Spleen (tissue), 11 donors: ENCODE results near the gene KREMEN1. TPM values are rescaled to one million over a fixed set of nuclear protein-coding genes. Genes with fewer than 3 reads are reported as not detected.

ENCODE experiments used
- DNase-seq: peaks from one replicate; pipeline ENCODE4 v3.0.0-alpha.2; 2020
- H3K27ac ChIP-seq, 8 donors: fragments of 200-600 bp; sonication (generic) in 7 of 8; 1 replicate in 4 of 8; 2 replicates in 4 of 8; pipeline versions ENCODE4 v1.5.0 to v1.8.0; 2016 to 2021; ENCODE audit warnings: inconsistent platforms in 4 of 8, mild to moderate bottlenecking in 4 of 8, moderate library complexity in 1 of 8
- H3K27me3 ChIP-seq, 7 donors: fragments of 200-600 bp; sonication (generic) in 6 of 7; replicated peaks in 1 of 7; 1 replicate in 4 of 7; 2 replicates in 3 of 7; pipeline versions ENCODE4 v1.5.0 to v1.8.0; 2016 to 2021; ENCODE audit warnings: inconsistent platforms in 3 of 7, mild to moderate bottlenecking in 1 of 7
- H3K36me3 ChIP-seq, 6 donors: fragments of 200-600 bp; sonication (generic) in 5 of 6; 1 replicate in 4 of 6; 2 replicates in 2 of 6; pipeline versions ENCODE4 v1.5.0 to v1.8.0; 2016 to 2021; ENCODE audit warnings: inconsistent platforms in 2 of 6
- H3K4me1 ChIP-seq, 6 donors: fragments of 200-600 bp; sonication (generic) in 5 of 6; 1 replicate in 3 of 6; 2 replicates in 3 of 6; pipeline versions ENCODE4 v1.5.0 to v1.8.0; 2016 to 2021; ENCODE audit warnings: inconsistent platforms in 3 of 6
- H3K4me3 ChIP-seq, 8 donors: fragments of 200-600 bp; sonication (generic) in 7 of 8; 1 replicate in 4 of 8; 2 replicates in 4 of 8; pipeline versions ENCODE4 v1.5.0 to v1.8.0; 2016 to 2021; ENCODE audit warnings: inconsistent platforms in 4 of 8, mild to moderate bottlenecking in 4 of 8, moderate library complexity in 2 of 8
- H3K9me3 ChIP-seq, 8 donors: fragments of 200-600 bp; sonication (generic) in 7 of 8; 1 replicate in 4 of 8; 2 replicates in 4 of 8; pipeline versions ENCODE4 v1.5.0 to v1.8.0; 2016 to 2021; ENCODE audit warnings: inconsistent platforms in 4 of 8
- CTCF ChIP-seq, 11 experiments: fragments of 200-600 bp in 7 of 11; fragments of 450-650 bp in 4 of 11; sonication (generic) in 4 of 11; IDR thresholded peaks in 8 of 11; conservative IDR thresholded peaks in 3 of 11; 1 replicate in 7 of 11; 2 replicates in 4 of 11; pipeline versions ENCODE4 v1.4.0 to v1.8.0; 2016 to 2021; ENCODE audit warnings: antibody characterized with exemption in 11 of 11, inconsistent platforms in 4 of 11, mild to moderate bottlenecking in 1 of 11
- POLR2A ChIP-seq, 3 donors: fragments of 450-650 bp; IDR thresholded peaks; one replicate each; pipeline ENCODE4 v1.5.1; 2017; ENCODE audit warnings: antibody characterized with exemption in 3 of 3, mild to moderate bottlenecking in 1 of 3
- POLR2AphosphoS5 ChIP-seq, 3 donors: sonication (generic); formaldehyde crosslinking; IDR thresholded peaks; one replicate each; pipeline ENCODE4 v1.5.1; 2017; ENCODE audit warnings: antibody characterized with exemption in 3 of 3
- WGBS, 5 donors: extraction: QIAGEN DNeasy Blood & Tissue Kit in 3 of 5; methylation state at CpG; one replicate each; pipeline versions ENCODE4 v1.1.5 to v1.1.7; 2013 to 2018; 5-methylcytosine and 5-hydroxymethylcytosine counted together
- intact Hi-C: fragments of 100-400 bp; cut with DNase I; formaldehyde crosslinking; loops from one replicate; pipeline ENCODE4 v1.15.0; 2023; ENCODE audit warnings: low total_unique reads
- polyA plus RNA-seq, 3 donors: library from polyadenylated mRNA; stranded (reverse); fragments of 200-250 nt; gene quantifications; one replicate each; pipeline ENCODE4 v1.2.1, GENCODE V29; 2013
- total RNA-seq, 7 donors: library from RNA; depleted of rRNA in 3 of 7; stranded (reverse); fragments of >200 nt in 3 of 7; fragmentation: NEBNext Ultra II Directional in 4 of 7; extraction: Animal tissue kit (Norgen Biotek cat#: 25700) in 4 of 7; gene quantifications; one replicate each; pipeline versions ENCODE4 v1.1.0 to v1.2.1, GENCODE V29; 2016 to 2021
- donor health status: healthy with polysubstance abuse.
- donor health status: DM: no; HTN: no; CAD: no; lungs with moderate emphysema.
- donor health status: DM: no; HTN: no; CAD: no.
- donor health status: Bipolar disorder and iron deficiency.
- donor health status: healthy.
- donor health status: DM: no; HTN: no; CAD: no.
- donor health status: DM: yes; HTN: yes; CAD: no.

The KREMEN1 gene
- total and polyA plus RNA-seq, 10 donors: 1.5 to 41.3 (median 25.1) TPM

GRCh38 chr22:29113319-29113718 lies 40.5 kb downstream of the KREMEN1 start:
- H3K27ac ChIP-seq: no peak overlapping the region
- no peaks in the 10 kb centered on the region for H3K9me3 ChIP-seq
- intact Hi-C loops: no loop called here
- H3K27me3 ChIP-seq: no peaks in the 10 kb centered on the region
- TF ChIP-seq CTCF (IDR thresholded peaks at IDR 0.05 in 8 of 11, conservative IDR thresholded peaks at IDR 0.05 in 3 of 11) (no peak), POLR2A (IDR thresholded peaks at IDR 0.05) (no peak), POLR2AphosphoS5 (IDR thresholded peaks at IDR 0.05) (no peak)
- no peak overlapping the region for H3K4me3 ChIP-seq
- no peak for DNase-seq
- peaks cover 0 to 4% (median 0%) of the 10 kb centered on the region in 6 donors for H3K36me3 ChIP-seq
- no peaks in the 10 kb centered on the region for H3K4me1 ChIP-seq
- WGBS, 5 donors: 86 to 98% (median 91%) methylated on average over 4 of the region's 4 CpGs

GRCh38 chr22:29114392-29114791 lies 41.6 kb downstream of the KREMEN1 start:
- intact Hi-C loops: no loop called here
- H3K4me3 ChIP-seq: no peak overlapping the region
- DNase-seq: no peak
- WGBS, 5 donors: 57 to 82% (median 68%) methylated on average over 4 of the region's 4 CpGs
- H3K27me3 ChIP-seq: no peaks in the 10 kb centered on the region
- H3K27ac ChIP-seq: no peak overlapping the region
- TF ChIP-seq POLR2AphosphoS5 (IDR thresholded peaks at IDR 0.05) (no peak), CTCF (IDR thresholded peaks at IDR 0.05 in 8 of 11, conservative IDR thresholded peaks at IDR 0.05 in 3 of 11) (no peak), POLR2A (IDR thresholded peaks at IDR 0.05) (no peak)
- no peaks in the 10 kb centered on the region for H3K4me1 ChIP-seq
- H3K36me3 ChIP-seq: no peaks in the 10 kb centered on the region
- no peaks in the 10 kb centered on the region for H3K9me3 ChIP-seq

GRCh38 chr22:29115682-29116288 lies 43.0 kb downstream of the KREMEN1 start:
- peaks cover 0 to 6% (median 0%) of the 10 kb centered on the region in 8 donors for H3K9me3 ChIP-seq
- H3K4me3 ChIP-seq: no peak overlapping the region
- no peak for DNase-seq
- WGBS, 5 donors: 86 to 93% (median 90%) methylated on average over 2 of the region's 2 CpGs
- no peaks in the 10 kb centered on the region for H3K27me3 ChIP-seq
- peak overlapping the region in 1 of 8 donors; percentile 86 for H3K27ac ChIP-seq
- intact Hi-C loops: no loop called here
- H3K4me1 ChIP-seq: no peaks in the 10 kb centered on the region
- TF ChIP-seq POLR2AphosphoS5 (IDR thresholded peaks at IDR 0.05) (no peak), POLR2A (IDR thresholded peaks at IDR 0.05) (no peak), CTCF (IDR thresholded peaks at IDR 0.05 in 8 of 11, conservative IDR thresholded peaks at IDR 0.05 in 3 of 11) (no peak)
- H3K36me3 ChIP-seq: no peaks in the 10 kb centered on the region

GRCh38 chr22:29116397-29117123 lies 43.7 kb downstream of the KREMEN1 start:
- Histone ChIP-seq H3K36me3 (no peaks in the 10 kb centered on the region), H3K4me1 (no peaks in the 10 kb centered on the region), H3K4me3 (no peak overlapping the region), H3K27me3 (no peaks in the 10 kb centered on the region), H3K27ac (peak overlapping the region in 5 of 8 donors; percentile 34 to 86 (median 84)), H3K9me3 (peaks cover 0 to 6% (median 0%) of the 10 kb centered on the region in 8 donors)
- no peak for DNase-seq
- TF ChIP-seq POLR2A (IDR thresholded peaks at IDR 0.05) (no peak), POLR2AphosphoS5 (IDR thresholded peaks at IDR 0.05) (no peak)
- 78 to 85% (median 82%) methylated on average over 3 of the region's 3 CpGs for WGBS, 5 donors
- intact Hi-C loops: no loop called here
